Colon (tissue), 2 donors: Measurements from ENCODE around the gene FOXP1.

Experiments
- FAIRE-seq: peaks from 2 replicates; lab custom pipeline; 2012; peaks lifted over from hg19 to GRCh38; lab: Jason Lieb, UNC
- donor health status: control.
- donor health status: control.

The FOXP1 gene

DNA sequence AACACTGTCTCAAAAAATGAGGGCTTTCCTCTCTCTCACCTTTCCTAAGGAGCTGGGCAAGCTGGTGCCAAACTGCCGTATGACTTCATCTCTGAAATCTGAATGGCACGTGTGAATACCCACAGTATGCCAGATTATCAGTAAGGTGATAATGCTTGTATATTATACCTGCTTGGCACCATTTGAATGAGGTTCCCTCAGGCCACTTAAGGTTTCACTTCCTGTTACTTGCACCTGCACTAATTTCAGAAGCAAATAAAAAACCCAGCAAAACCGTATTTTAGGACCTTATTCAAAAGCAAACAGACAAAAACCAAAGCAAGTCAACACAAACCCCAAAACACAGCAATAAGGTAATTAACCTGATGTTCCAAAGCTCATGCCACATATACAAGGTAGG lies 19.7 kb downstream of the FOXP1 start:
- no peak for FAIRE-seq

DNA sequence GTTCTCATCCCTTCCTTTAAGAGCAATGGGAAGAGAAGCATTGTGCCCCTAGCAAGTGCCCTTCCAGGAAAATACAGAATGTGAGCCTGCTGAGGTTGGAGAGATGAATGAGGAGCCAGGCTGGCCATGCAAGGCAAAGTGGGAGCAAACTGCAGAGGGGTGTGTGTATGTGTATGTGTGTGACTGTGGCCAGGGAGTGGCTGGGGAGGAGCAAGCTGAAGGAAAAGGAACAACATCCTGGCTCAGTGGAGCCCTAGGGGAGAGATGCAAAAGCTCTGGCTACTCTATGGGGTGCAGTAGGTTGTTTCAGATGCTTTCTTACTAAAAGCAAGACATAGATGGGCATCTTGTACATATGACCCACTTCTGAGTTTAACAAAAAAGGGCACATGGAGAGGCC lies 20.6 kb downstream of the FOXP1 start:
- no peak for FAIRE-seq

DNA sequence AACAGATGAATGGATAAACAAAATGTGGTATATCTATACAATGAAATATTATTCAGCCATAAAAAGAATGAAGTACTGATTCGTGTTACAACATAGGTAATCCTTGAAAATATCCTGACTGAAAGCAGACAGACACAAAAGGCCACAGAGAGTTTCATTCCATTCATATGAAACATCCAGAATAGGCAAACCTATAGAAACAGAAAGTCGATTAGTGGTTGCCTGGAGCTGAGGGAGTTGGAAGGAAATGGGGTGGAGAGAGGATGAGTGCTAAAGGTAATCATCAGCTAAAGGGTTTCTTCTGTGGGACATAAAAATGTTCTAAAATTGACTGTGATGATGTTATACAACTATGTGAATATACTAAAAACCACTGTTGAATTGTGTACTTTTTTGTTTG lies 22.9 kb downstream of the FOXP1 start:
- FAIRE-seq: no peak

DNA sequence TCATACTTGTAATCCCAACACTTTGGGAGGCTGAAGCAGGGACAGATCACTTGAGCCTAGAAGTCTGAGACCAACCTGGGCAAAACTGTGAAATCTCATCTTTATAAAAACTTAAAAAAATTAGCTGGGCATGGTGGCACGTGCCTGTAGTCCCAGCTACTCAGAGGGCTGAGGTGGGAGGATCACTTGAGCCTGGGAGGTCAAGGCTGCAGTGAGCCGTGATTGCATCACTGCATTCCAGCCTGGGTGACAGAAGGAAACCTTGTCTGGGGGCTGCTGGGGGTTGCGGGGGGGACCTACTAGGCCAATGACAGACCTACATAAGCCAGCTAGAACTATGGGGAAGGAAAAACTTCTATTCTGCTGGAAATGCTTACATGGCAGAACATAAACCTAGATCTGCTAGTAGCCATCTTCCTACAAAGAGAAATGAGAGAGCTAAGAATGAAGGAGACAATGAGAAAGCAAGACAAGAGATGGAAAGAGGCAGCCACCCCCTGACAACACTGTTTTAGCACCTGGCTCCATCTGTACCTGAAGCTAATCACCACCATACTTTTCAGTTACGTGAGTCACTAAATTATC lies 23.9 kb downstream of the FOXP1 start:
- no peak for FAIRE-seq

DNA sequence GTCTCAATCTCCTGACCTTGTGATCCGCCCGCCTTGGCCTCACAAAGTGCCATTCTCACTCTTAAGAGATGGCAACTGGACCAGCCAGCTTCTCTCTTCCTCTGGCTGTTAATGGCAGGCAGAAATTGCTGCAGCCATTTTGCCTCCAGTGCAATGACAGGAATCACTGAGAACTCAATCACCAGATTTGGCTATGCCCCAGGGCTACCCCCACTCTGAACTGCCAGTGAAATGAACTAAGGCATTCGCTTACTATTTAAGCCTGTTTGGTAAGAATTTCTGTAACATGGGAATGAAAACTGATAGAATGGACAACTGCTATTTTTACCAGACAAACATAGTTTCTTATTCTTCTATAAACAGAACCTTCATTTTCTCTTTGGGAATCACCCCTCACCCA lies 24.5 kb downstream of the FOXP1 start:
- FAIRE-seq: no peak

DNA sequence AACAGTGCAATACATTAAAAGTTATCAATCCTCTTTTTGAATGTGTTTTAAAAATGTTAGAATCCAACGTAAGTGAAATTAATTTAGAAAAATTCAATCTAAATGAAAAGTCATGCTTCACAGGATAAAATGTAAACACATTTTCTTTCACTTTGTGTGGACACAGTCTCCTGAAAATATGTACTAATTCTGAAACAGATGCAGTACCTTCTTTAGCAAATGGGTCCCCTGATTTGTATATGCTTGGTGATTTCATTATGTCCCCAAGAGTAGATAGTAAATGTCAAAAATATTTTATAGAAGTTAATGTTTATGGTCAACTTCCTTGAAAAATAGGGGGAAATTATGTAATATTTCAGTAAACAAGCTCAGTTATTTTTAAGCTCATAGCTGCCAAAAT lies 28.9 kb downstream of the FOXP1 start:
- FAIRE-seq: peak; percentile 28

DNA sequence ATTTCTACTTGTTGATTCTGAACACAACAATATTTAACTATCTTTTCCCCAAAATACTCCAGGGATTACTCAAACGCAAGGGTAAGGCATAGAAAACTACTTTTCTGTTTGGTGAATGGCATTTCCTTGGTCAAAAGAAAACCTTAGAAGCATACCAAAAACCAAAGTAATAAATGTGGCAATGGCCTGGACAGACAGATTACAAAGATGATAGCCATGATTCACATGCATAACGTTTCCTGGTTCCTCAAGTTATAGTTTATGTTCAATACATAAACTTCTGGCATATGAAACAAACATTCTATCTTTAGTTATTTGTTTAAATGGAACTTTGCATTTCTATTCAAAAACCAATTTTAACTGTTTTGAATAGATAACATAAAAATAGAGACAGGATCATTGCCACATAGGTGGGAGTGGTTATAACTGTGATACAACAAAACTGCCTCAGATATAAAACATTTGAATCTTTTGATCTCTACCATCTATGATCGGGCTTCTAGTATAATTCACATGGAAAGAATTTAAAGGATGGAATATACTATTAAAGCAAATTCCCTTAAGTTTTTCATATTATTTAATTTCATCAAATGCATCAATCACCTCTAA lies 32.1 kb downstream of the FOXP1 start:
- no peak for FAIRE-seq

DNA sequence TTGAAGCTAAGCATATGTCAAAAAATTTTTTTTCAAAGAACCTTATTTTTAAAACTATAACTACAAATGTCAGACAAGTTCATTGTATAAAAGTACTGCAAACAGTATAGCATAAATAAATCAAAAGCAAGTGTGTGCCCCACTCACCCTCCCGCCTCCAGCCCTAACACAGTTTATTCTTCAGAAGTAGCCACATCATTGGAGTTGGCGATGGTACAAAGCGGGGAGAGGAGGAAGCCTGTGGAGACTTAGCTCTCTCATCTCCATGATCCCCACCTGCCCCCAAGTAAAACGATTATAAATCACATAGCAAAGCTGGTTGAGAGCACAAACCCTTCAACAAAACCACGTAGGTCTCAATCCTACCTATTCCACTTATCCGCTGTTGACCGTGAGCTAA lies 33.6 kb downstream of the FOXP1 start:
- FAIRE-seq: no peak

DNA sequence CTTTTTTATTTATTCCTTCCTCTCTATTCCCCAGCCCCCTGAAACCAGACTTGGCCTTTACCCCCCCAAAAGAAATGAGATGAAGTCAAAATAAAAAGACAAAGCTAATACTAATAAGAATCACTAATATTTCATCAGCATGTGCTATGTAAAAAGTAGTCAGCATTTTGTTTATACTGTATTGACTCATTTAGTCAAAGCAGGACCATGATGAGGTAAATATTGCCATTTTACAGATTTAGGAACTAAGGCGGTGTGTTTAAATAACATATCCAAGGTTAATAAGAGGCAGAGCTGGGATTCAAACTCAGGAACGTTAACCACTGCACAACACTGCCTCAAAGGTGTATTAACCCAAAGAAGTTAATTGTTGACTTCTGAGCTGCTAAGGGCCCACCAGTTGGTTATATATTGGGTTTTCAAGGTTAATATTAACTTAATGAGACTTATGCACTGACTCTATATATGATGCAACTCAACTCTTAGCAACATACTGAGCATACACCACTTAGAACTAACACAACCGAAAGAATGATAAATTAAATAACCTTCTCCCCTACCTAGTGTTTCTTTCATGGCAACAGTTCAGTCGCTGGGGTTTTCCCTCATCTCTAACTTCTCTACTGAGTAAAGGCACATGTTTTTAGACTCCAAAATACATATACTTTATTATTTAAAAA lies 34.7 kb downstream of the FOXP1 start:
- no peak for FAIRE-seq

DNA sequence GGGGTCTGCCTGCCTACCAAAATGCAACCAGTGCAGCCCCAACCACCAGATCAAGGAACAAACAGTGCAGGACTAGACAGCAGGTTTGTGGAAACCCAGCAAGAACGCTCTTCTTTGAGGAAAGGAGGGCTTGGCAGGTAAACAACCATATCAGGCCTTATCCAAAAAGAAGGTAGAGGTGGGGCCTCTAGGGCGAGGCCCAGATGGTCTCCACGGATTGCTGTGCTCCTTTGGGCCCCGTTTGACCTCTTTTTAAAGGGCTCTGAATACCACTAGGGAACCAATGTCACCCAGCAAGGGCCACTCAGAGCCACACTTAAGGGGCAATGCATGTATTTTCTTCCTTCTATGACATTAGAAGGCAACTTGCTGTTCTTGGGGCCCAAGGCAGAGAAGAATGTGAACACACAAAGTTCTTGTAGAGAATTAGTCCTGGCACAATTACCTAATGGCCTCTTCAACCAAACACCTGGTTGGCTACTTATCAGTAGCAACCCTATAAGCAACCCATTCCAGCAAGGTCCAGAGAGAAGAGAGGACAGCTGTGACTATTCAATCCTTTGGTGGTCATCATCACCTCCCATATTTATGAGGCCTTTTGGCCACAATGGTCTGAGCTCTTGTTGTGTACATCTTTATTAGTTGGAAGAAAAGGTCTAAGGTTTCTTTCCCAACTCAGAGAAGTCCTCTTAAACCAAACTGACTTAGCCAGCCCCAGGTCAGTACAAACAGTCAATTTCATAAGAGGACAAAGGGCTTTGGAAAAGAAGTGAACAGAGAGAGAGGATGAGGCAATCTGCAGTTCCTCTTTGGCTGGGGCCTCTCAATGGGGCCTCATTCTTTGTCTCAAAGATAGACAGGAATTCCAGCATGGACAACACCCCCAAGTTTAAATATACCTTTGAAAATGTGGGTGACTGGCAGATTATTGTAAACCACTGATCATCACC lies 36.0 kb downstream of the FOXP1 start:
- FAIRE-seq: no peak

DNA sequence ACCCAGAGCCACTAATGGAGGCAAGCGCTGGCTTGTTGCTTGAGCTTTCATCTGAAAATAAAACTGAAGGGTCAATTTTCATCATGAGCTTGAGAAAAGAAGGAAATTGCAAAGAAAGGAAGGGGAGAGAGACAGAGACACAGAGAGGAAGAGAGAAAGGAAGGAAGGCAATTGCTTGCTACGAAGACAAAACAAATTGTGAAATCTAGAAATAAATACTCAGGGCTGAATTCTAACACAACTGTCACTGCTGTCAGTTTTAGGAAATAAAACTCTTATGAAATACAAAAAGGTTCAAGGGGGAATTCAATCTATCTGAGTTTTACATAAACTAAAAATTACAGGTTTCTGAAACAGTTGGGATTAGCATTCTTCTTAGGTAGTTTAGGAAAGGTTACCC lies 36.7 kb downstream of the FOXP1 start:
- FAIRE-seq: no peak

DNA sequence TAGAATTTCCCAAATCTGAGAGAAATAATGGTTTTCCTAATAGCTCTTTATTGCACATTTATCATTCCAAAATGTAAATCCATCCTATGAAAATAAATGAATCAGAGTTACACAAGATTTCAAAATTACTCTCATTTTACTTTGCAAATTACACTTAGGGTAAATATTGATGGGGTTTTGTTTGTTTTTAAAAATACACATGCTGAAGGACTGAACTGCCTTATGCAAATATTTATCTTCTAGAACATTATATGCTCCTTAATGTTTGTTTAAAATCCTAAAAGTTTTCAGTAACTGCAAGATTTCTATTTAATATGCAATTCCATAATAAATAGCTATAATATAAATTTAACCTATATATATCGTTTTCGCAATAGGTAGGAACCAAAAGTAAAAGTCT lies 38.2 kb downstream of the FOXP1 start:
- FAIRE-seq: no peak

DNA sequence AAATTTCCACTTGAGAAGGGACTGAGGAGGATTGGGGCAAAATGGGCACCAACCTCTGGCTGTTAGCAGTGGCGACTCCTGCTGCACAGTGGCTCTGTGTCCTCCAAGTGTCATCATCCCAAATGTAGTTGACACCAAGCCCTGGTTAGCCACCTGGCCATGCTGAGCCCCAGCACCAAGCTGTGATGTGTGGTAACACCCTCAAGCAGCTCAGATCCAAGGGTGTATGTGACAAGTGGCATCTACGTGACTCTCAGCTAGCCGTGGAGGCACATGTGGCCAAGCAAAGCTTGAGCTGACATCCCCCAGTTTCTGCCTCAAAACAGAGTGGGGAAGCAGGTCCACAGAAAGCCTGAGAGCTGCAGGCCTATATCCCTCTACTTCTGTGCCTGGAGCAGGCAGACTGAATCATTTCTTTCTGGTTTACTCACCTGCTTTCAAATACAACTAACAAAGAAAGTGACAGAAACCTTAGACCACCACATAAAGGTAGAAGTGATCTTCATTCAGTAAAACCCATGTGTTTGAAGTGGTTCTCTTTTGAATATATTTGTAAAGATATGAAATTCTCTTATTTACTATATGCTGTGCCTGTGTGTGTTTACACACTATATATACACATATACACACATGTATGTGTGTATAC lies 40.0 kb downstream of the FOXP1 start:
- FAIRE-seq: no peak

DNA sequence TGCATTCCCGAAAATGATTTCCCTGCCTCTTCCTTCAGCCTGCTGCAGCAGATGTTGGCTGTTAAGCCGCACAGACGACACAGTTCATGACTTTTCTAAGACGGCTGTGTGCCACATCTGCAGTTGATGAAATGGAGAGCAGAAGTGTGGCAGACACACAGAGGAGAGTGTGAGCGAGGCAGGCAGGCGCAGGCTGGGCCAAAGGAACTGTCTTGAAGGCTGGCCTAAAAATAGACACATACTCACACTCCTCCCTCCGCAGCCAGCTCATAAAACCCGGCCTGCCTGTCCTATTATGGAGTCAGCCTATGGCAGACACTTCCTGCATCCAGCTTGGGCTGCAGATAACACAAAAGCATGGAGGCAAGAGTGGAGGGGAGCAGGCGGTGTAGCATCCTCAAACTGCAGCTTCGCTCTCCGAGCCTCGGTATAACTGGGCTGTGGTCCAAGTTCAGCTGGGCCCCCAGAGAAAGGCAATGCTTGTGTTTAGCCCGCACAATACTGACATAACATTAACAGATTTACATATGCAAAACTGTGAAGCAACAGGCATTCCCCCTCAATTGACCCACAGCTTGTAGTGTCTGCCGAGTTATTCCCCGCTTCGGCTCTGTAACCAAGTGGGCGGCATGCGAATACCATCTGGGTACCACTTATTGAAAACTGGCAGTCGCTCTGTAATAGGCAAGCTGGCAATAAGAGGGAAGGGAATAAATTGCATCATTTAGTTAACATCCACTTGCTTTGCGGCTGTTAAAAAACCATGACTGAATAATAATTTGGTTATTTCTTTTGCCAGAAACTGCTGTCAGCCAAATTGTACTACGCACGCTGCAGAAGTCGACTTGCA lies 40.8 kb downstream of the FOXP1 start:
- no peak for FAIRE-seq

DNA sequence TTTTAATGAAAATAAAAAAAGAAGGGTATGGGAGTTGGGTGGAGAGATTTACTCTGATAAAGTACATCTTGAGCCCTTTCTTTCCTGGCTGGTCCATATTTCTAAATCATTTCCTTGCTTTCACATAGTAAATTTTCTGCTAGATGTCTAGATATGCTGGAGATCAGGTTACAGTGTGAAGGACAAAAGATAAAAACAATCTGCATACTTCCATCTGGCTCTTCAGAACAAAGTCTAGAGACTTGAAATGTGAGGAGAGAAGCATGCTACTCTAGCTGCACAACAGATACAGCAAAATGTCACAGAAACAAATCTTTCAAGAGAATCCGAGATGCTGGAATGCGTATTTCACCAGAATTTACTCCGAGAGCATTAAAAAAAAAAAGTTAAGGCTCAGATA lies 42.2 kb downstream of the FOXP1 start:
- no peak for FAIRE-seq

DNA sequence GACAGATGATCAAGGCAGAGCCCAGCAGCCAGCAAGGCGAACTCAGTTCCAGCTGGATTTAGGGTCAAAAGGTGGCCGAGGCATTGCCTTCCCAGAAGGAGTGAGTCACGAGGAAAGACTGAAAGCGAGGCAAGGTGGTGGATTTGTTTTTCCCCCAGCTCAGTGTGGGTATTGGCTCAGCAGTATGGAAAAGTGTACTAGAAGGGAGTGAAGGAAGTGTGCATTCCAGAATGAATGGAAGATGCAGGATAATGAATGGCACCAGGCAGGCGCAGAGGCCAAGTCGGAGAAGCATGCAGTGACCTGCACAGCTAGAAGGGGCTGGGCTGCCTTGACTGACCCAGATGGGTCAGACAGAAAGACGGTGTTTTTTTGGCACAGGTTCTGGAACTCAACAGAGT lies 46.3 kb downstream of the FOXP1 start:
- no peak for FAIRE-seq

DNA sequence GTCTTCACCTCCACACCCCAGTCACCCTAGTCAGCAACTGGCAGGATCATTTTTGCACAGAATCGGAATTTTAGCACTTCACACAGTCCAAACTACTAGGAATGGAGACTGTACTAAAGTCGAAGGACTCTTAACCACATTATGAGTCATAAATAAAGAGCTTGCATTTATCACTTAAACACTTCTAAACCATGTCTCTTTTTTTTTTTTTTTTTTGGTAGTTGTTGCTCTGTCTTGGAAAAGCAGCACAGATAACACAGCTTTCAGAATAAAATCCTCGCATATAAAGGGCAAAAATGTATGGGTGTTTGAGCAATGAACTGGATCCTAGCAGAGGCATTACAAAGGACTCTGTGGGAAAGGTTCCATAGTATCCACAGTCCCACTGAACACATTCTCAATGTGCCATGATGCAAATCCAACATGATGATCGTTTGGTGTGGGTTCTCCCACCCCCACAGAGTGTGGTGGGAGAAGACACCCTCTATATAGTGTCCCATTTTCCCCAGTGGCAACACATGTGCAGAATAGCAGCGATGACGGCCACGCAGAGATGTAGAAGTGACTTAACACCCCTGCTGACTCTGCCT lies 47.1 kb downstream of the FOXP1 start:
- FAIRE-seq: no peak

DNA sequence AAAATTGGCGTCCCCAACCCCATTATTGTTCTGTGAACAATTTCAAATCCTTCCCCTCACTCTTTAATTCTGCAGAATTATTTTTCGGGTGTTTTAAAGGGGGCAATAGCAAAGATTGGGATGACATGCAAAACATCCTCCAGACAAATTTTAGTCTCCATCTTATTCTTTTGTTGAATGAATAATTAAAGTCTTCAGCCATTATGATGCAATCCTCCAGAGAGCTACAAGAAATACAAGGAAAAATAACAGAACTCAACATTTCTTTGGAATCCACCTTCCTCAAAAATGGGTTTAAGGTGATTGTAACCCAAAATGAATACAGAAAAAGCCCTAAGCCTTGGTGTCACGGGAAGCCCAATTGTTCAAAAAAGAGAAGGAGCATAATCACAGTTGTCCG lies 49.9 kb downstream of the FOXP1 start:
- no peak for FAIRE-seq

DNA sequence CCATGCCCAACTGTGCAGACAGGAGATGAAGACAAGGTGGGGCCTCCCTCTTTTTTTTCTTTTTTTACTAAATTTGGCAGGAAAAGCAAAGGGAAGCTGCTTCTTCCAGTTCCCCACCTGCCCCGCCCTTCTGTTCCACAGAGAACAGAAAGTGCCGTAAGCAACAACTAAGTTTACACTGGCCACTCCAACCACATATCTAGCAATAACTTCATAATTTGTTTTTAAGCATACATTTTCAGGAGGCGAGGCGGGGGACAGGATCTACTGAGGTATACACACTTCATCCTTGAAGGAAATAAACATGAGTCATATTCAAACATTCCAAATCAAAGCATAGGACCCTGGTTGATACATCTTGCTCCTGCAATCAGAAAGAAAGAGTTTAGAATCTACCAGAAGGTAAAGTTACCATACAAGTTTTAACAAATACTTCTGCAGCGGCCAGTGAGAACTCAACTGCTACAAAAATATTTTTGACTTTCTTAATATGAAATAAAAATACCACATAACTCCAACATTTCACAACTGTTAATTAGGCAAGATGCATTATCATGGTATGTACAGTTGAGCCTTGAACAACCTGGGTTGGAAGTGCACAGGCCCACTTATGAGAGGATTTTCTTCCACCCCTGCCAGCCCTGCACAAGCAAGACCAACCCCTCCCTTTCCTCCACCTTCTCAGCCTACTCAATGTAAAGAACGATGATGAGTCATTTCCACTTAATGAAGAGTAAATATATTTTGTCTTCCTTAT lies 50.7 kb downstream of the FOXP1 start:
- FAIRE-seq: no peak

DNA sequence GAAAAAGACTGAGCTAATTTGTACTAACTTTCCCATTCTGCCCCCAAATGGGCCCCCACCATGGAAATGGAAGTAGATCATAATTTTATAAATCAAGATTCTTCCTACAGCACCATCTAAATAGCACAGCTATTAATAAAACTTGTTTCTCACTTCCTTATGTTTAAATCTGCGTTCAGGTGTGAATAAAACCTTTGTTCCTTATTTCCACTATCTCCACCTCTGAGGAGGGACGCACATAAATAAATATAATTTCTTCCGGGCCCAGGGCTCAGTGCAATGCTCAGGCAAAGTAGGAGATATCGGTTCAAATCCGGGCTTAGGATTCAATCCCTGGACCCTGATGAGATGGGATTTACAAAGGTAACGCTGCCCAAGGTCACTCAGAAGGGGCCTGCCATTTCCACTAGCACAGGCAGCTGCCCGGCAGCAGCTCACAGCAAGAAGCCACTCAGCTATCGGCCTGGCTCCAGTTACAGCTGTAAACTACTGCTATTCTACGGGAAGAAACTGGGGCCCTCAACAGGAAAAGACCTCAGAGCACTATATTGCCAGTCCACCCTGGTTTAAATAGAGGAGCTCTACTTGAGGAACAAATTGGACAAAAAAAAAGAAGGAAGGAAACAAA lies 52.5 kb downstream of the FOXP1 start:
- no peak for FAIRE-seq
